K562 (cell line): ENCODE measurements around the gene OBSCN. TPM values are rescaled to one million over a fixed set of nuclear protein-coding genes. Genes with fewer than 3 reads are reported as not detected.

Source experiments
- HIVEP1 ChIP-seq: fragments of 250-450 bp; sonication (Bioruptor Pico); IDR thresholded peaks from 2 replicates; pipeline ENCODE4 v1.4.0; 2020; ENCODE audit warnings: mild to moderate bottlenecking
- MCM7 ChIP-seq, 2 experiments: fragments of 450-650 bp; IDR thresholded peaks; 2 replicates each; pipeline ENCODE4 v1.6.1; 2016 to 2018
- NCOA6 ChIP-seq: fragments of 450-650 bp; IDR thresholded peaks from 2 replicates; pipeline ENCODE4 v1.6.1; 2017; ENCODE audit warnings: mild to moderate bottlenecking
- SPI1 ChIP-seq: IDR thresholded peaks from 2 replicates; pipeline ENCODE4 v1.6.1; 2011; ENCODE audit warnings: low read depth, low read length, control low read depth, borderline replicate concordance
- TEAD1 ChIP-seq, 2 experiments: fragments of 450-650 bp in 1 of 2; sonication (generic) in 1 of 2; formaldehyde crosslinking; IDR thresholded peaks; 2 replicates each; pipeline versions ENCODE4 v1.4.0 to v1.8.0; 2020 to 2022; ENCODE audit warnings: mild to moderate bottlenecking in 2 of 2, missing genetic modification reagents in 1 of 2
- YY1 ChIP-seq, 3 experiments: IDR thresholded peaks; 2 replicates each; pipeline ENCODE4 v1.6.1; 2011; ENCODE audit warnings: low read length in 2 of 3, mild to moderate bottlenecking in 2 of 3, moderate library complexity in 2 of 3, borderline replicate concordance in 1 of 3, control low read depth in 1 of 3, low read depth in 1 of 3; ENCODE audit not compliant: insufficient read depth in 3 of 3, insufficient replicate concordance in 2 of 3, control insufficient read depth in 1 of 3, insufficient read length in 1 of 3; ENCODE audit errors: extremely low read depth in 1 of 3
- ZBTB7A ChIP-seq: IDR thresholded peaks from 2 replicates; pipeline ENCODE4 v1.6.1; 2011; ENCODE audit warnings: low read depth, mild to moderate bottlenecking, low read length, moderate library complexity, borderline replicate concordance; ENCODE audit not compliant: control insufficient read depth
- ZZZ3 ChIP-seq: fragments of 450-650 bp; IDR thresholded peaks from 2 replicates; pipeline ENCODE4 v1.6.1; 2016; ENCODE audit warnings: antibody characterized with exemption, mild to moderate bottlenecking, moderate library complexity
- polyA plus RNA-seq, 8 experiments: library from polyadenylated mRNA; depleted of rRNA in 4 of 8; stranded (reverse) in 5 of 8; unstranded in 3 of 8; fragments of >200 nt; fragmentation: Nextera tagmentation in 2 of 8; fragmentation: Illumina TruSeq in 1 of 8; extraction: Ambion mirVana in 2 of 8; extraction: Trizol in 1 of 8; gene quantifications; 2 replicates each; pipeline versions ENCODE4 v1.2.1 to v1.2.3, GENCODE V29; 2011 to 2014; ENCODE audit warnings: inconsistent platforms in 1 of 8, missing spikeins in 1 of 8
- total RNA-seq, 7 experiments: library from RNA; depleted of rRNA in 6 of 7; stranded (reverse); fragments of >200 nt in 6 of 7; fragmentation: Illumina TruSeq in 2 of 7; extraction: Trizol in 2 of 7; gene quantifications; 2 replicates each; pipeline versions ENCODE4 v1.2.1 to v1.2.3, GENCODE V29; 2011 to 2021; ENCODE audit warnings: low replicate concordance in 1 of 7
- TF ChIP-seq, protein P1 (sequence below): fragments of 250-450 bp; sonication (Bioruptor Pico); IDR thresholded peaks from 2 replicates; pipeline ENCODE4 v1.4.0; 2020; ENCODE audit warnings: mild to moderate bottlenecking, moderate library complexity, borderline replicate concordance
- TF ChIP-seq, protein P2 (sequence below): fragments of 450-650 bp; formaldehyde crosslinking; IDR thresholded peaks from 2 replicates; pipeline ENCODE4 v1.4.0; 2020; ENCODE audit warnings: mild to moderate bottlenecking, moderate library complexity
- TF ChIP-seq, protein P3 (sequence below): sonication (generic); formaldehyde crosslinking; IDR thresholded peaks from 2 replicates; pipeline ENCODE4 v1.8.0; 2022; ENCODE audit warnings: mild to moderate bottlenecking, missing genetic modification reagents

The OBSCN gene
- total and polyA plus RNA-seq, 9 of the 15 experiments (the other 6 are each of a cell fraction or from before 2014, with no cell fraction given): 0.18 to 19.7 (median 3.6) TPM

DNA sequence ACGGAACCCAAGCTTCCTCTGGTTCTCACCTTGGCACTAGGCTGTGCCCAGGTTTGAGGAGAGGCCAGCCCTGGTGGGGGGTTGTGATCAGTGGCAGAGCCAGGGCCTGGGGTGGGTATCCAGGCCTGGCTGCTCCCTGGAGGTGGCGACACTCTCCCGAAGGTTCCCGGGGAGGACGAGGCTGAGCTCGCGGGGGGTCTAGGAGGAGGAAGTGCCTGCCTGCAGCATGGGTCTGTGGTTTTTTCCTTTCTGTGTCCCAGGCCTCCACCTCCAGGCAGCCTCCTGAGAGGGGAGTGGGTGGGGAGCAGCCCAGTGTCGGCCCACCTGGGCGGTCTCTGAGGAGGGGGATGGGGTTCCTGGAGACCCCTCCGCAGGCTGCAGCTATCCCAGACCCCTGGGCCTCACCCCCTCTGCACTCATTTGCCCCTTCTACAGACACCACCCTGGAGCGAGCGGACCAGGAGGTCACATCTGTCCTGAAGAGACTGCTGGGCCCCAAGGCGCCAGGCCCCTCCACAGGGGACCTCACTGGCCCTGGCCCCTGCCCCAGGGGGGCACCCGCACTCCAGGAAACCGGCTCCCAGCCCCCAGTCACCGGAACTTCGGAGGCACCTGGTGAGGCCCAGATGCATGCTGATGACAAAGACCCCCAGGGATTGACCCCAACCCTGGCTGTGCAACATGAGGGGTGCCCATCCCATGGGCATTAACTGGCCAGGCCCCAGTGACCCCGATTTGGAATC is 154.5 kb downstream of the OBSCN start (continued):
- TF ChIP-seq ZBTB7A (peak; percentile 37; the same call in 1 of the 2 replicates), YY1 (IDR thresholded peaks at IDR 0.05; ENCODE audit: borderline replicate concordance in 1 of 3, control insufficient read depth in 1 of 3, extremely low read depth in 1 of 3, insufficient read depth in 3 of 3, insufficient read length in 1 of 3, insufficient replicate concordance in 2 of 3, low read depth in 1 of 3, low read length in 2 of 3) (no peak), ZZZ3 (no peak), MCM7 (IDR thresholded peaks at IDR 0.05) (no peak), HIVEP1 (CRISPR knock-in tag) (no peak), NCOA6 (no peak), SPI1 (peak; percentile 77; the same call in 1 of the 2 replicates), TEAD1 (CRISPR knock-in tag; IDR thresholded peaks at IDR 0.05) (no peak)
- TF ChIP-seq, protein P1, sequence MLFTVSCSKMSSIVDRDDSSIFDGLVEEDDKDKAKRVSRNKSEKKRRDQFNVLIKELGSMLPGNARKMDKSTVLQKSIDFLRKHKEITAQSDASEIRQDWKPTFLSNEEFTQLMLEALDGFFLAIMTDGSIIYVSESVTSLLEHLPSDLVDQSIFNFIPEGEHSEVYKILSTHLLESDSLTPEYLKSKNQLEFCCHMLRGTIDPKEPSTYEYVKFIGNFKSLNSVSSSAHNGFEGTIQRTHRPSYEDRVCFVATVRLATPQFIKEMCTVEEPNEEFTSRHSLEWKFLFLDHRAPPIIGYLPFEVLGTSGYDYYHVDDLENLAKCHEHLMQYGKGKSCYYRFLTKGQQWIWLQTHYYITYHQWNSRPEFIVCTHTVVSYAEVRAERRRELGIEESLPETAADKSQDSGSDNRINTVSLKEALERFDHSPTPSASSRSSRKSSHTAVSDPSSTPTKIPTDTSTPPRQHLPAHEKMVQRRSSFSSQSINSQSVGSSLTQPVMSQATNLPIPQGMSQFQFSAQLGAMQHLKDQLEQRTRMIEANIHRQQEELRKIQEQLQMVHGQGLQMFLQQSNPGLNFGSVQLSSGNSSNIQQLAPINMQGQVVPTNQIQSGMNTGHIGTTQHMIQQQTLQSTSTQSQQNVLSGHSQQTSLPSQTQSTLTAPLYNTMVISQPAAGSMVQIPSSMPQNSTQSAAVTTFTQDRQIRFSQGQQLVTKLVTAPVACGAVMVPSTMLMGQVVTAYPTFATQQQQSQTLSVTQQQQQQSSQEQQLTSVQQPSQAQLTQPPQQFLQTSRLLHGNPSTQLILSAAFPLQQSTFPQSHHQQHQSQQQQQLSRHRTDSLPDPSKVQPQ (CRISPR knock-in tag): no peak
- TF ChIP-seq, protein P2, sequence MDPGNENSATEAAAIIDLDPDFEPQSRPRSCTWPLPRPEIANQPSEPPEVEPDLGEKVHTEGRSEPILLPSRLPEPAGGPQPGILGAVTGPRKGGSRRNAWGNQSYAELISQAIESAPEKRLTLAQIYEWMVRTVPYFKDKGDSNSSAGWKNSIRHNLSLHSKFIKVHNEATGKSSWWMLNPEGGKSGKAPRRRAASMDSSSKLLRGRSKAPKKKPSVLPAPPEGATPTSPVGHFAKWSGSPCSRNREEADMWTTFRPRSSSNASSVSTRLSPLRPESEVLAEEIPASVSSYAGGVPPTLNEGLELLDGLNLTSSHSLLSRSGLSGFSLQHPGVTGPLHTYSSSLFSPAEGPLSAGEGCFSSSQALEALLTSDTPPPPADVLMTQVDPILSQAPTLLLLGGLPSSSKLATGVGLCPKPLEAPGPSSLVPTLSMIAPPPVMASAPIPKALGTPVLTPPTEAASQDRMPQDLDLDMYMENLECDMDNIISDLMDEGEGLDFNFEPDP: no peak
- TF ChIP-seq, protein P3, sequence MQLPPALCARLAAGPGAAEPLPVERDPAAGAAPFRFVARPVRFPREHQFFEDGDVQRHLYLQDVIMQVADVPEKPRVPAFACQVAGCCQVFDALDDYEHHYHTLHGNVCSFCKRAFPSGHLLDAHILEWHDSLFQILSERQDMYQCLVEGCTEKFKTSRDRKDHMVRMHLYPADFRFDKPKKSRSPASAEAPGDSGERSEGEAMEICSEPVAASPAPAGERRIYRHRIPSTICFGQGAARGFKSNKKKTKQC (CRISPR knock-in tag): no peak
